Measurements from ENCODE around the gene FUCA2.
A peak's percentile ranks its signal among the peaks of the same experiment; 100 is the strongest.
"Not testable (repeated sequence)": the region's sequence is repeated elsewhere in the genome, so short reads cannot be mapped to it uniquely, and the experiment has no call there.

FUCA2 gene

GRCh38 chr6:143504369-143504768 is 7.2 kb downstream of the FUCA2 start:
- DNase-seq, result no peak

GRCh38 chr6:143501851-143502250 is 9.7 kb downstream of the FUCA2 start:
- no peak for DNase-seq

GRCh38 chr6:143498428-143498827 is 13.1 kb downstream of the FUCA2 start:
- DNase-seq, result no peak

GRCh38 chr6:143496974-143497373 is 14.5 kb downstream of the FUCA2 start:
- DNase-seq, result no peak

GRCh38 chr6:143490775-143491174 is 20.7 kb downstream of the FUCA2 start:
- no peak for DNase-seq

- no peak for DNase-seq
Observed at GRCh38 chr6:143490244-143490643, 21.3 kb downstream of the FUCA2 start.

- DNase-seq, result no peak
Observed at GRCh38 chr6:143486752-143487151, 24.8 kb downstream of the FUCA2 start.

- DNase-seq, result no peak
Observed at GRCh38 chr6:143485967-143486366, 25.6 kb downstream of the FUCA2 start.

- no peak for DNase-seq
Observed at GRCh38 chr6:143482593-143482992, 28.9 kb downstream of the FUCA2 start.

- DNase-seq, result no peak
Observed at GRCh38 chr6:143478479-143479062, 32.9 kb downstream of the FUCA2 start.

- DNase-seq, result no peak
Observed at GRCh38 chr6:143476545-143476944, 35.0 kb downstream of the FUCA2 start.

GRCh38 chr6:143471822-143472221 is 39.7 kb downstream of the FUCA2 start:
- no peak for DNase-seq

- not testable (repeated sequence) for DNase-seq
Observed at GRCh38 chr6:143468823-143469222, 42.7 kb downstream of the FUCA2 start.

GRCh38 chr6:143468026-143468425 is 43.5 kb downstream of the FUCA2 start:
- DNase-seq, result no peak

GRCh38 chr6:143465546-143465945 is 46.0 kb downstream of the FUCA2 start:
- no peak for DNase-seq

GRCh38 chr6:143457563-143458359 is 53.8 kb downstream of the FUCA2 start:
- no peak for DNase-seq

GRCh38 chr6:143451531-143451930 is 60.0 kb downstream of the FUCA2 start:
- no peak for DNase-seq

- peak; percentile 94 for DNase-seq
Observed at GRCh38 chr6:143450453-143451371, 60.8 kb downstream of the FUCA2 start, which contains the start of the genes ADAT2 and PEX3. Gene ADAT2, minus strand, starts transcription at chr6:143450695. Its CDS starts 37 bp downstream, at chr6:143450658. Gene PEX3, plus strand, starts transcription at chr6:143450805. Its CDS starts 238 bp downstream, at chr6:143451043.

- peak; percentile 29 for DNase-seq
Observed at GRCh38 chr6:143449714-143450452, 61.6 kb downstream of the FUCA2 start.

- no peak for DNase-seq
Observed at GRCh38 chr6:143449082-143449713, 62.3 kb downstream of the FUCA2 start.

- not testable (repeated sequence) for DNase-seq
Observed at GRCh38 chr6:143447865-143448264, 63.7 kb downstream of the FUCA2 start.

Measured in right kidney (tissue), 1 donor.